Measurements from ENCODE around the gene NCKAP5. TPM values are rescaled to one million over a fixed set of nuclear protein-coding genes. Genes with fewer than 3 reads are reported as not detected.

Gene NCKAP5
- total and polyA plus RNA-seq, 4 donors: 2.3 to 20.2 (median 8.1) TPM

DNA sequence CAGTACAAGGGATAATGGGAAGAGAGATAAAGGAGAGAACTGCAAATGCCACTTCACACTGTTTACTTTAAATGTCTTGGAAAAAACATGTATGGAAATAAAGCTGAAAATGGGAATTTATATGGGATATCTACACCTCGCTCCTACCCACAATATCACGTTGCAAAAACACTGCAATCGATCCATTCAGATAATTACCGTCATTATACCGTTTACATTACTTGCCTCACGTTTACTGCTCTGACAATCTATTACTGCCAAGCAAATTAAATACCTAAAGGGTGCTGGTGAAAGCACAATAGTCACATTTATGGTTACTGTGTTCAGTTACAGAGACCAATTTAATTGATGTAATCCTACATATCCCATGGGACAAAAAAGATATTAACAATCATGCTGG, 683.6 kb downstream of the NCKAP5 start:
- no peak overlapping the region for H3K9ac ChIP-seq (ENCODE audit: insufficient read depth in 1 of 2, low read length in 2 of 2)
- peaks cover 0 to 3% (median under 1%) of the 10 kb centered on the region in 4 donors for H3K9me3 ChIP-seq (ENCODE audit: control insufficient read depth in 4 of 4, insufficient read depth in 3 of 4, low read length in 3 of 4)
- TF ChIP-seq, protein P1, sequence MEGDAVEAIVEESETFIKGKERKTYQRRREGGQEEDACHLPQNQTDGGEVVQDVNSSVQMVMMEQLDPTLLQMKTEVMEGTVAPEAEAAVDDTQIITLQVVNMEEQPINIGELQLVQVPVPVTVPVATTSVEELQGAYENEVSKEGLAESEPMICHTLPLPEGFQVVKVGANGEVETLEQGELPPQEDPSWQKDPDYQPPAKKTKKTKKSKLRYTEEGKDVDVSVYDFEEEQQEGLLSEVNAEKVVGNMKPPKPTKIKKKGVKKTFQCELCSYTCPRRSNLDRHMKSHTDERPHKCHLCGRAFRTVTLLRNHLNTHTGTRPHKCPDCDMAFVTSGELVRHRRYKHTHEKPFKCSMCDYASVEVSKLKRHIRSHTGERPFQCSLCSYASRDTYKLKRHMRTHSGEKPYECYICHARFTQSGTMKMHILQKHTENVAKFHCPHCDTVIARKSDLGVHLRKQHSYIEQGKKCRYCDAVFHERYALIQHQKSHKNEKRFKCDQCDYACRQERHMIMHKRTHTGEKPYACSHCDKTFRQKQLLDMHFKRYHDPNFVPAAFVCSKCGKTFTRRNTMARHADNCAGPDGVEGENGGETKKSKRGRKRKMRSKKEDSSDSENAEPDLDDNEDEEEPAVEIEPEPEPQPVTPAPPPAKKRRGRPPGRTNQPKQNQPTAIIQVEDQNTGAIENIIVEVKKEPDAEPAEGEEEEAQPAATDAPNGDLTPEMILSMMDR (IDR thresholded peaks at IDR 0.05; ENCODE audit: control extremely low read depth, extremely low read depth): no peak
- ATAC-seq (ENCODE audit: insufficient read depth, low FRiP score) (no peak), DNase-seq (no peak)
- no peaks in the 10 kb centered on the region for H3K36me3 ChIP-seq (ENCODE audit: control insufficient read depth in 4 of 4, insufficient read depth in 4 of 4, low read length in 4 of 4)
- H3K27ac ChIP-seq (ENCODE audit: low read depth in 1 of 2, low read length in 1 of 2): no peak overlapping the region
- WGBS, 2 donors: 79% methylated on average over 6 of the region's 6 CpGs
- no peaks in the 10 kb centered on the region for H3K4me1 ChIP-seq (ENCODE audit: control insufficient read depth in 5 of 5, insufficient read depth in 5 of 5, low read length in 5 of 5)
- H3K4me3 ChIP-seq: no peak overlapping the region
- no peaks in the 10 kb centered on the region for H3K27me3 ChIP-seq (ENCODE audit: control insufficient read depth in 3 of 3, insufficient read depth in 3 of 3, low read length in 2 of 3)

DNA sequence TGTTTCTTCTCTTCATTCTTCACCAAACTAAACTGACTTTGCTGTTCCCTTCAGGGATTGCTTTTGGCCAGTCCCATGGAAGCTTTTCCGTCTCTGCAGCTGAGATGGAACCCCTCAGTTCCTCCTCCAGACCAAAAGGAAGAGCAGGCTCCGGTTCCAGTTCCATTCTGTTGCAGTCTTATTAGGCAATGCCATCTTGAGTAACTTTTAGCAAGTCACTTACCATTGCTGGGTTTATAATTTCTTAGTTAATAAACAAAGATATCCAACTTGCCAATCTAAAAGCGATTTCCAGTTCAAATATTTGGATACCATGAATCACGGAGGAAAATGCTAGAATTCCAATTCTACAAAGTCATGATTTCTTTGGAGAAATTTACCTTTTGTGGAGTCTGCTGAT, 684.0 kb downstream of the NCKAP5 start:
- TF ChIP-seq, protein P1 (IDR thresholded peaks at IDR 0.05; ENCODE audit: control extremely low read depth, extremely low read depth): no peak
- Histone ChIP-seq H3K27ac (ENCODE audit: low read depth in 1 of 2, low read length in 1 of 2) (no peak overlapping the region), H3K36me3 (ENCODE audit: control insufficient read depth in 4 of 4, insufficient read depth in 4 of 4, low read length in 4 of 4) (no peaks in the 10 kb centered on the region), H3K4me3 (no peak overlapping the region), H3K9ac (ENCODE audit: insufficient read depth in 1 of 2, low read length in 2 of 2) (no peak overlapping the region), H3K9me3 (ENCODE audit: control insufficient read depth in 4 of 4, insufficient read depth in 3 of 4, low read length in 3 of 4) (peaks cover 0 to 3% (median under 1%) of the 10 kb centered on the region in 4 donors), H3K27me3 (ENCODE audit: control insufficient read depth in 3 of 3, insufficient read depth in 3 of 3, low read length in 2 of 3) (no peaks in the 10 kb centered on the region), H3K4me1 (ENCODE audit: control insufficient read depth in 5 of 5, insufficient read depth in 5 of 5, low read length in 5 of 5) (no peaks in the 10 kb centered on the region)
- DNase-seq: no peak
- 81 to 87% methylated on average over 4 of the region's 4 CpGs for WGBS, 2 donors
- ATAC-seq (ENCODE audit: insufficient read depth, low FRiP score): no peak

DNA sequence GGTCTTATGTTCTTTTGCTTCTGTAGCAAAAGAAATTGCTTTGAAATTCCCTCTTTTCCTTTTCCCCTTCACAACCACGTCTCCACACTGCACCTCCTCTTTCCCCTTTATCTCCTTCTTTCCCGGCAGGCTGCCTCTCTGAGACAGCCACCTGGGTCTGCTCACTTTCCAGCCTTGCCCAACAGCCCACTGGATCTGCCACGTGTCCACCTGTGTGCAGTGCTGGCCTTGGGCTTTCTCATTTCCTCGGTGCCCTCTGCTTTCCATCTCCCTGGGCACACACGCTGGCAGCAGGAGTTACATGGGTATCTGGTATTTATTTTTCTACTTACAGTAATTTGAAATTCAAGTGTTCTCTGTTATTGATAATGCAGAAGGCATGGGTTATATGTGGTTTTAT, 684.8 kb downstream of the NCKAP5 start:
- DNase-seq: no peak
- Histone ChIP-seq H3K4me1 (ENCODE audit: control insufficient read depth in 5 of 5, insufficient read depth in 5 of 5, low read length in 5 of 5) (no peaks in the 10 kb centered on the region), H3K9ac (ENCODE audit: insufficient read depth in 1 of 2, low read length in 2 of 2) (no peak overlapping the region), H3K4me3 (no peak overlapping the region), H3K27ac (ENCODE audit: low read depth in 1 of 2, low read length in 1 of 2) (no peak overlapping the region), H3K27me3 (ENCODE audit: control insufficient read depth in 3 of 3, insufficient read depth in 3 of 3, low read length in 2 of 3) (no peaks in the 10 kb centered on the region), H3K9me3 (ENCODE audit: control insufficient read depth in 4 of 4, insufficient read depth in 3 of 4, low read length in 3 of 4) (peaks cover 0 to 3% (median under 1%) of the 10 kb centered on the region in 4 donors), H3K36me3 (ENCODE audit: control insufficient read depth in 4 of 4, insufficient read depth in 4 of 4, low read length in 4 of 4) (no peaks in the 10 kb centered on the region)
- WGBS, 2 donors: 80 to 83% methylated on average over 5 of the region's 5 CpGs
- TF ChIP-seq, protein P1 (IDR thresholded peaks at IDR 0.05; ENCODE audit: control extremely low read depth, extremely low read depth): no peak
- no peak for ATAC-seq (ENCODE audit: insufficient read depth, low FRiP score)

DNA sequence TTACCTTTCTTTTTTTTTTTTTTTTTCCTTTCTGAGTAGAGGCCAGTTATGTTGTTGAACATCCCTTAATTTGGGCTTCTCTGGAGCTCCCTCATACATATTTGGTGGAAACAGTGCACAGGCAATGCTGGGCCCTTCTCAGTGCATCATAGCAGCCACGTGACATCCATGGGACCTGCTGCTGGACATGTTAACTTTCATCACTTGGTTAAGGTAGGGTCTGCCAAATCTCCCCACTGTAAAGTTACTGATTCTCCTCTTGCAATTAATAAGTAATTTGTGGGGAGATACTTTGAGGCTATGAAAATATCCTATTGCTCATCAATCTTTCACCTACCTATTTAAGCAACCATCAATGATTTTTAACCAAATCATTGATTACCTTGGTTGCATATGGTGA, 686.7 kb downstream of the NCKAP5 start:
- Histone ChIP-seq H3K4me1 (ENCODE audit: control insufficient read depth in 5 of 5, insufficient read depth in 5 of 5, low read length in 5 of 5) (no peaks in the 10 kb centered on the region), H3K27ac (ENCODE audit: low read depth in 1 of 2, low read length in 1 of 2) (no peak overlapping the region), H3K27me3 (ENCODE audit: control insufficient read depth in 3 of 3, insufficient read depth in 3 of 3, low read length in 2 of 3) (no peaks in the 10 kb centered on the region), H3K9ac (ENCODE audit: insufficient read depth in 1 of 2, low read length in 2 of 2) (no peak overlapping the region), H3K9me3 (ENCODE audit: control insufficient read depth in 4 of 4, insufficient read depth in 3 of 4, low read length in 3 of 4) (peaks cover 0 to 2% (median under 1%) of the 10 kb centered on the region in 4 donors), H3K4me3 (no peak overlapping the region), H3K36me3 (ENCODE audit: control insufficient read depth in 4 of 4, insufficient read depth in 4 of 4, low read length in 4 of 4) (no peaks in the 10 kb centered on the region)
- DNase-seq: no peak
- 88 to 90% methylated on average over 1 of the region's 1 CpG for WGBS, 2 donors
- TF ChIP-seq, protein P1 (IDR thresholded peaks at IDR 0.05; ENCODE audit: control extremely low read depth, extremely low read depth): no peak
- ATAC-seq (ENCODE audit: insufficient read depth, low FRiP score): no peak

Measured in lung (tissue), 12 donors.